Measurements from ENCODE around the gene ABCF2.

Gene ABCF2

GRCh38 chr7:151247611-151248345, 20.8 kb upstream of the ABCF2 start:
- Mint-ChIP-seq H3K36me3 (no peaks in the 10 kb centered on the region), H3K9me3 (no peaks in the 10 kb centered on the region), H3K27me3 (peaks cover 83% of the 10 kb centered on the region), H3K4me1 (peaks cover 65% of the 10 kb centered on the region), H3K27ac (no peak overlapping the region), H3K4me3 (peak overlapping the region; percentile 25)
- ATAC-seq, result no peak

GRCh38 chr7:151246851-151247580, 20.0 kb upstream of the ABCF2 start:
- no peak overlapping the region for H3K4me3 Mint-ChIP-seq
- peaks cover 77% of the 10 kb centered on the region for H3K27me3 Mint-ChIP-seq
- no peaks in the 10 kb centered on the region for H3K9me3 Mint-ChIP-seq

GRCh38 chr7:151246102-151246850, 19.3 kb upstream of the ABCF2 start:
- H3K9me3 Mint-ChIP-seq, result no peaks in the 10 kb centered on the region
- peak overlapping the region; percentile 32 for H3K4me3 Mint-ChIP-seq
- no peak for ATAC-seq
- H3K4me1 Mint-ChIP-seq, result peaks cover 59% of the 10 kb centered on the region
- no peak overlapping the region for H3K27ac Mint-ChIP-seq
- H3K36me3 Mint-ChIP-seq, result no peaks in the 10 kb centered on the region
- peaks cover 72% of the 10 kb centered on the region for H3K27me3 Mint-ChIP-seq

More at GRCh38 chr7:151246851-151247580, 20.0 kb upstream of the ABCF2 start:
- Mint-ChIP-seq H3K27ac (no peak overlapping the region), H3K36me3 (no peaks in the 10 kb centered on the region), H3K4me1 (peaks cover 61% of the 10 kb centered on the region)
- no peak for ATAC-seq

- Mint-ChIP-seq H3K27ac (no peak overlapping the region), H3K36me3 (no peaks in the 10 kb centered on the region), H3K4me1 (peaks cover 51% of the 10 kb centered on the region), H3K27me3 (peaks cover 65% of the 10 kb centered on the region), H3K4me3 (peak overlapping the region; percentile 32), H3K9me3 (no peaks in the 10 kb centered on the region)
- peak; percentile 72 for ATAC-seq
Measured at GRCh38 chr7:151245360-151246101, 18.5 kb upstream of the ABCF2 start.

GRCh38 chr7:151244841-151245346, 17.9 kb upstream of the ABCF2 start:
- Mint-ChIP-seq H3K27me3 (peaks cover 58% of the 10 kb centered on the region), H3K9me3 (no peaks in the 10 kb centered on the region), H3K27ac (no peak overlapping the region), H3K4me3 (peak overlapping the region; percentile 54), H3K4me1 (peaks cover 51% of the 10 kb centered on the region), H3K36me3 (peaks cover 4% of the 10 kb centered on the region)
- no peak for ATAC-seq

GRCh38 chr7:151244196-151244840, 17.3 kb upstream of the ABCF2 start:
- ATAC-seq, result no peak
- H3K4me1 Mint-ChIP-seq, result peaks cover 51% of the 10 kb centered on the region
- peaks cover 52% of the 10 kb centered on the region for H3K27me3 Mint-ChIP-seq
- no peaks in the 10 kb centered on the region for H3K9me3 Mint-ChIP-seq
- peaks cover 10% of the 10 kb centered on the region for H3K36me3 Mint-ChIP-seq
- no peak overlapping the region for H3K27ac Mint-ChIP-seq
- H3K4me3 Mint-ChIP-seq, result peak overlapping the region; percentile 67

DNA sequence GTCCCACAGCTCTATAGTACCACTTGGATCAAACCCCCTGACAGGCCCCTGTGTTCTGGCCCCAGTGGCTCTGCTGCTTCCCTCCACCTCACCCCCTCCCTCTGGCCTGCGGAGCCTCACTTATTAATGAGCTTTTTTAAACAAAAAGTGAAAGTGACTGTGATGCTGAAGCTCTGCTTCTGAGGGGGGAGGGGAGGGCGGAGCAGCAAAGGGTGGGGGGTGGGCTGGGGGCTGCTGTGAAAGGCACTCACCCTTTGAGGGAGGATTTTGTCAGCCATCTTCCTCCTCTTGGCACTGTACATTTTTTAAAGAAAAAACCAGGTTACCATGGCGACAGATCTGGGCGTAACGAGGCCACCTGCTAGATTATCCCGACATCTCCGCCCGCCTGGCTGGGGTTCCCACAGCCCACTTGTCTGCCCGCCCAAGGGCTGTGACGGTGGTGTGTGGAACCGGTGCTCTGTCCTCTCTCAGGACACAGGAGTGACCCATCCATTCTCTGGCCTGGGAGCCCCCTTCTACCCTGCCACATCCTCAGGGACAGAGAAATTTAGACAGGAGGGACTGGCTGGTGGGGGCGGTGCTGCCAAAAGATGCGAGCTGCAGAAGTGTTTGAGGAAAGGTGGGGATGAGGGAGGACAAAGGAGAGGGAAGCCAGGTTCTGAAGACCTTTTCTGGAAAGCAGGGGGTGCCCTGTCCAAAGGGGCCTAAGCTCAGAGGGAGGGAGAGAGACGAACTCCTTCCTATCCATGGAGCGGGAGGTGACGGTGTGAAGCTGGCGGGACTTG, 16.6 kb upstream of the ABCF2 start:
- Mint-ChIP-seq H3K9me3 (no peaks in the 10 kb centered on the region), H3K27ac (peak overlapping the region; percentile 15), H3K4me1 (peaks cover 52% of the 10 kb centered on the region), H3K27me3 (peaks cover 45% of the 10 kb centered on the region), H3K36me3 (peaks cover 16% of the 10 kb centered on the region), H3K4me3 (peak overlapping the region; percentile 67)
- ATAC-seq, result peak; percentile 3

GRCh38 chr7:151243045-151243349, 16.0 kb upstream of the ABCF2 start:
- no peak overlapping the region for H3K27ac Mint-ChIP-seq
- H3K36me3 Mint-ChIP-seq, result peaks cover 16% of the 10 kb centered on the region
- ATAC-seq, result no peak
- H3K4me3 Mint-ChIP-seq, result peak overlapping the region; percentile 67
- peaks cover 46% of the 10 kb centered on the region for H3K4me1 Mint-ChIP-seq
- no peaks in the 10 kb centered on the region for H3K9me3 Mint-ChIP-seq
- peaks cover 39% of the 10 kb centered on the region for H3K27me3 Mint-ChIP-seq

DNA sequence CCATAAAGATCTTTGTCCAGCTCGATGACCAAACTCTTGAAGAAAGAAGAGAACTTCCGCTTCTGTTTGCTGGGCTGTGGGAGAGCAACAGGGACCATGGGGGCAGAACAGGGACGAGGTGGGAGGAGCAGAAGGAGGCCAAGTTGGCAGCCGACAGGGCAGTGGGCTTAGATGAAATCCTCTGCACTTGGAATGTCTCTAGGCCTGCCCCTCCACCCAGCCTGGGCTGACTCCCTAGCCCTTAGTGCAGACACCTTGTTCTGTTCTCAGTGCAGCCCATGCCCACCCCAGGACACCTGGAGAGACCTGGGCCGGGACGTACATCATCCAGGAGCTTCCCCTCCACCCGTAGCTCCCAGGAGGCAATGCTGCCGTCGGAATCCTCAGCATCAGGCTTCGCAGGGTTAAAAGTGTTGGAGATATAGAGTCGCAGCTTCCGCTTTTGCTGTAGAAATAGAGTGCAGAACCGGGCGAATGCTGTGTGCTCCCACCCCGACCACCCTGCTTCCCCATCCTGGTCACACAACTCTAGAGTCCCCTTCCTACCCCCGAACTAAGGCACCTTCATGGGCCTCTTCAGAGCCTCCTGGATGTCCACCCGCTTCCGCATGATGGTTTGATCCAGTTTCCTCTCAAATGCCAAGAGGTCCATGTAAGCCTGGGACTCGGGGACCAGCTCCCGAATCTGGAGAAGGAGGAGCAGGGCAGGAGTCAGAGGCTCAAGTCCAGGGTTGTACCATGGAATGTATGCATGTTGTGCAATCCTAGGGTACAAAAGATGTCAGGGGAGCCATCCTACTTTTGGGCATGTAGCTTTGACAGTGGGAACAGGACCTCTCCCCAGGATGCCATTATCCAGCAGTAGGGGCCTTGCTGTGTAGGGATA, 15.4 kb upstream of the ABCF2 start:
- peaks cover 33% of the 10 kb centered on the region for H3K27me3 Mint-ChIP-seq
- no peak for ATAC-seq
- H3K36me3 Mint-ChIP-seq, result peaks cover 16% of the 10 kb centered on the region
- H3K9me3 Mint-ChIP-seq, result no peaks in the 10 kb centered on the region
- no peak overlapping the region for H3K4me3 Mint-ChIP-seq
- no peak overlapping the region for H3K27ac Mint-ChIP-seq
- peaks cover 40% of the 10 kb centered on the region for H3K4me1 Mint-ChIP-seq

- Mint-ChIP-seq H3K9me3 (no peaks in the 10 kb centered on the region), H3K27me3 (peaks cover 27% of the 10 kb centered on the region), H3K27ac (no peak overlapping the region), H3K4me3 (no peak overlapping the region), H3K36me3 (peaks cover 20% of the 10 kb centered on the region), H3K4me1 (peaks cover 37% of the 10 kb centered on the region)
- ATAC-seq, result no peak
Measured at GRCh38 chr7:151241755-151242096, 14.7 kb upstream of the ABCF2 start.

- Mint-ChIP-seq H3K4me1 (peaks cover 35% of the 10 kb centered on the region), H3K36me3 (peaks cover 26% of the 10 kb centered on the region), H3K9me3 (no peaks in the 10 kb centered on the region), H3K4me3 (no peak overlapping the region), H3K27ac (no peak overlapping the region), H3K27me3 (peaks cover 21% of the 10 kb centered on the region)
- ATAC-seq, result no peak
Measured at GRCh38 chr7:151240942-151241754, 14.1 kb upstream of the ABCF2 start.

- H3K4me1 Mint-ChIP-seq, result peaks cover 36% of the 10 kb centered on the region
- H3K36me3 Mint-ChIP-seq, result peaks cover 27% of the 10 kb centered on the region
- H3K27me3 Mint-ChIP-seq, result peaks cover 16% of the 10 kb centered on the region
- ATAC-seq, result no peak
- H3K27ac Mint-ChIP-seq, result no peak overlapping the region
- no peaks in the 10 kb centered on the region for H3K9me3 Mint-ChIP-seq
- no peak overlapping the region for H3K4me3 Mint-ChIP-seq
Measured at GRCh38 chr7:151240536-151240935, 13.5 kb upstream of the ABCF2 start.
